CD4-positive, alpha-beta T cell (primary cell): ENCODE results near the gene INPP4B. TPM values are rescaled to one million over a fixed set of nuclear protein-coding genes. Genes with fewer than 3 reads are reported as not detected.
A peak's percentile ranks its signal among the peaks of the same experiment; 100 is the strongest.

Experiments used
- ATAC-seq: fragments of 200-7000 bp; cut with Tn5 transposase; one replicate; pipeline ENCODE4 v1.10.0; 2022; ENCODE audit warnings: mild to moderate bottlenecking; ENCODE audit not compliant: poor library complexity
- CTCF ChIA-PET: fragments of 350-600 bp; sonication (Branson Sonifier 250); formaldehyde crosslinking; loops from one replicate; lab custom pipeline; 2021; ENCODE audit warnings: antibody characterized with exemption, inconsistent platforms; lab: Charles Lee
- POLR2A ChIA-PET: fragments of 350-600 bp; sonication (Branson Sonifier 250); formaldehyde crosslinking; loops from one replicate; lab custom pipeline; 2021; ENCODE audit warnings: antibody characterized with exemption, inconsistent platforms; lab: Charles Lee
- DNase-seq, 14 experiments: peaks; one replicate each; pipeline ENCODE4 v3.0.0-alpha.2; 2013 to 2020; ENCODE audit warnings: mixed read lengths in 2 of 14
- H3K27ac ChIP-seq, 2 donors: one replicate each; pipeline versions ENCODE4 v1.5.1 to v1.7.0; 2013; ENCODE audit warnings: low read length in 2 of 2, low read depth in 1 of 2, mild to moderate bottlenecking in 1 of 2
- H3K27me3 ChIP-seq, 2 experiments: 1 replicate in 1 of 2; 2 replicates in 1 of 2; pipeline versions ENCODE4 v1.6.1 to v1.7.0; 2013; ENCODE audit warnings: low read length in 2 of 2, control low read depth in 1 of 2, mild to moderate bottlenecking in 1 of 2, moderate library complexity in 1 of 2; ENCODE audit not compliant: insufficient read depth in 2 of 2, control insufficient read depth in 1 of 2
- H3K36me3 ChIP-seq: one replicate; pipeline ENCODE4 v1.6.1; 2013; ENCODE audit warnings: low read length, control low read depth; ENCODE audit not compliant: insufficient read depth
- H3K4me1 ChIP-seq: one replicate; pipeline ENCODE4 v1.6.1; 2013; ENCODE audit warnings: low read length, control low read depth; ENCODE audit not compliant: insufficient read depth
- H3K4me3 ChIP-seq: one replicate; pipeline ENCODE4 v1.5.1; 2013; ENCODE audit warnings: mild to moderate bottlenecking, low read length, moderate library complexity
- H3K9me3 ChIP-seq, 2 experiments: 1 replicate in 1 of 2; 2 replicates in 1 of 2; pipeline versions ENCODE4 v1.6.1 to v1.7.0; 2013; ENCODE audit warnings: low read length in 2 of 2, mild to moderate bottlenecking in 2 of 2, control low read depth in 1 of 2, moderate library complexity in 1 of 2; ENCODE audit not compliant: control insufficient read depth in 1 of 2, insufficient read depth in 1 of 2
- H3K27ac Mint-ChIP-seq: one replicate; pipeline ENCODE4 v1.8.0; 2020; ENCODE audit warnings: mixed read lengths
- H3K27me3 Mint-ChIP-seq: one replicate; pipeline ENCODE4 v1.8.0; 2021; ENCODE audit warnings: mixed read lengths
- H3K36me3 Mint-ChIP-seq: one replicate; pipeline ENCODE4 v1.8.0; 2021; ENCODE audit warnings: low read depth, mixed read lengths
- H3K4me1 Mint-ChIP-seq: one replicate; pipeline ENCODE4 v1.8.0; 2021; ENCODE audit warnings: low read depth, mixed read lengths
- H3K4me3 Mint-ChIP-seq: one replicate; pipeline ENCODE4 v1.8.0; 2020; ENCODE audit warnings: mild to moderate bottlenecking, mixed read lengths
- H3K9me3 Mint-ChIP-seq: one replicate; pipeline ENCODE4 v1.8.0; 2020; ENCODE audit warnings: mixed read lengths
- intact Hi-C, 2 experiments: fragments of 100-400 bp; cut with DNase I in 1 of 2; cut with micrococcal nuclease in 1 of 2; formaldehyde crosslinking; loops; one replicate each; pipeline versions ENCODE4 v1.15.1 to v1.9.0; 2023 to 2025; cut with DNase I, micrococcal nuclease
- total RNA-seq, 174 experiments: library from RNA in 2 of 174; stranded (reverse) in 2 of 174; gene quantifications; one replicate each; pipeline ENCODE4 v1.2.3 and lab custom pipeline; 2021 to 2026
- TF ChIP-seq, protein P1 (sequence below): fragments of 200-600 bp; IDR thresholded peaks from one replicate; pipeline ENCODE4 v1.8.0; 2022; ENCODE audit warnings: antibody characterized with exemption, mild to moderate bottlenecking

Gene INPP4B
- total RNA-seq, 2 experiments from 2014 or later: 50.7 to 53.8 TPM

- TF ChIP-seq, protein P1, sequence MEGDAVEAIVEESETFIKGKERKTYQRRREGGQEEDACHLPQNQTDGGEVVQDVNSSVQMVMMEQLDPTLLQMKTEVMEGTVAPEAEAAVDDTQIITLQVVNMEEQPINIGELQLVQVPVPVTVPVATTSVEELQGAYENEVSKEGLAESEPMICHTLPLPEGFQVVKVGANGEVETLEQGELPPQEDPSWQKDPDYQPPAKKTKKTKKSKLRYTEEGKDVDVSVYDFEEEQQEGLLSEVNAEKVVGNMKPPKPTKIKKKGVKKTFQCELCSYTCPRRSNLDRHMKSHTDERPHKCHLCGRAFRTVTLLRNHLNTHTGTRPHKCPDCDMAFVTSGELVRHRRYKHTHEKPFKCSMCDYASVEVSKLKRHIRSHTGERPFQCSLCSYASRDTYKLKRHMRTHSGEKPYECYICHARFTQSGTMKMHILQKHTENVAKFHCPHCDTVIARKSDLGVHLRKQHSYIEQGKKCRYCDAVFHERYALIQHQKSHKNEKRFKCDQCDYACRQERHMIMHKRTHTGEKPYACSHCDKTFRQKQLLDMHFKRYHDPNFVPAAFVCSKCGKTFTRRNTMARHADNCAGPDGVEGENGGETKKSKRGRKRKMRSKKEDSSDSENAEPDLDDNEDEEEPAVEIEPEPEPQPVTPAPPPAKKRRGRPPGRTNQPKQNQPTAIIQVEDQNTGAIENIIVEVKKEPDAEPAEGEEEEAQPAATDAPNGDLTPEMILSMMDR: no peak
- CTCF ChIA-PET: interaction anchor here (0.7 to 0.9 kb wide), 3 partner anchors 12 to 420 kb away, joined by 3 read pairs; no protein-coding TSS in a partner anchor
- H3K4me1 ChIP-seq: peaks cover 68% of the 10 kb centered on the region
Observed at GRCh38 chr4:142703694-142704309, 142.3 kb downstream of the INPP4B start.

GRCh38 chr4:142701017-142701416 is 145.1 kb downstream of the INPP4B start:
- intact Hi-C loops: loop anchor here in 1 of 2 experiments (5.0 kb wide), 2 partner anchors 134 to 344 kb away; no protein-coding TSS in a partner anchor
- H3K27ac Mint-ChIP-seq: no peak overlapping the region
- Histone ChIP-seq H3K9me3 (peaks cover 0 to 5% of the 10 kb centered on the region in 2 experiments), H3K27me3 (no peaks in the 10 kb centered on the region), H3K4me3 (no peak overlapping the region), H3K27ac (peak overlapping the region; percentile 16 to 69), H3K36me3 (no peaks in the 10 kb centered on the region), H3K4me1 (peaks cover 56% of the 10 kb centered on the region)
- peaks cover 13% of the 10 kb centered on the region for H3K36me3 Mint-ChIP-seq
- peak overlapping the region; percentile 61 for H3K4me3 Mint-ChIP-seq
- no peaks in the 10 kb centered on the region for H3K9me3 Mint-ChIP-seq
- no peaks in the 10 kb centered on the region for H3K27me3 Mint-ChIP-seq
- TF ChIP-seq, protein P1: no peak
- ChIA-PET CTCF (interaction anchor here (0.7 kb wide), 1 partner anchor 111 kb away, joined by 3 read pairs; no protein-coding TSS in a partner anchor), POLR2A (interaction anchor here (0.8 to 1.7 kb wide), 5 partner anchors 13 to 357 kb away, joined by 3 to 6 read pairs (median 4); no protein-coding TSS in a partner anchor)
- H3K4me1 Mint-ChIP-seq: peaks cover 59% of the 10 kb centered on the region
- ATAC-seq (no peak), DNase-seq (peak in 1 of 14 experiments; percentile 52)

More at GRCh38 chr4:142703694-142704309, 142.3 kb downstream of the INPP4B start:
- Histone ChIP-seq H3K4me3 (peak overlapping the region; percentile 6), H3K27ac (peak overlapping the region; percentile 34 to 71), H3K9me3 (peaks cover 13 to 19% of the 10 kb centered on the region in 2 experiments), H3K27me3 (no peaks in the 10 kb centered on the region), H3K36me3 (no peaks in the 10 kb centered on the region)
- intact Hi-C loops: loop anchor here in 1 of 2 experiments (5.0 kb wide), 2 partner anchors 137 to 347 kb away; no protein-coding TSS in a partner anchor
- DNase-seq (peak in 10 of 14 experiments; percentile 3 to 82 (median 36)), ATAC-seq (peak; percentile 79)
- H3K4me3 Mint-ChIP-seq: no peak overlapping the region
- POLR2A ChIA-PET: interaction anchor here (0.7 to 2.7 kb wide), 26 partner anchors 10 to 375 kb away, joined by 3 to 38 read pairs (median 6); partner anchors contain the start of gene INPP4B
- peaks cover 31% of the 10 kb centered on the region for H3K4me1 Mint-ChIP-seq
- no peaks in the 10 kb centered on the region for H3K9me3 Mint-ChIP-seq
- H3K27me3 Mint-ChIP-seq: no peaks in the 10 kb centered on the region
- peaks cover 13% of the 10 kb centered on the region for H3K36me3 Mint-ChIP-seq
- H3K27ac Mint-ChIP-seq: no peak overlapping the region

GRCh38 chr4:142700531-142700930 is 145.6 kb downstream of the INPP4B start:
- Mint-ChIP-seq H3K4me3 (peak overlapping the region; percentile 13), H3K36me3 (peaks cover 13% of the 10 kb centered on the region), H3K27ac (no peak overlapping the region), H3K27me3 (no peaks in the 10 kb centered on the region), H3K4me1 (peaks cover 64% of the 10 kb centered on the region), H3K9me3 (no peaks in the 10 kb centered on the region)
- POLR2A ChIA-PET: interaction anchor here (0.5 to 1.7 kb wide), 6 partner anchors 13 to 357 kb away, joined by 3 to 6 read pairs (median 4); no protein-coding TSS in a partner anchor
- Histone ChIP-seq H3K9me3 (peaks cover 0 to 5% of the 10 kb centered on the region in 2 experiments), H3K36me3 (no peaks in the 10 kb centered on the region), H3K4me3 (no peak overlapping the region), H3K4me1 (peaks cover 56% of the 10 kb centered on the region), H3K27me3 (no peaks in the 10 kb centered on the region), H3K27ac (peak overlapping the region; percentile 16 to 69)
- CTCF ChIA-PET: no interaction called here
- ATAC-seq: peak; percentile 28
- intact Hi-C loops: loop anchor here in 1 of 2 experiments (5.0 kb wide), 2 partner anchors 133 to 343 kb away; no protein-coding TSS in a partner anchor
- TF ChIP-seq, protein P1: no peak
- DNase-seq: peak in 3 of 14 experiments; percentile 48 to 72 (median 56)
